Lower leg skin (tissue), 4 donors: ENCODE measurements around the gene PRRG2. TPM values are rescaled to one million over a fixed set of nuclear protein-coding genes. Genes with fewer than 3 reads are reported as not detected.

ENCODE experiments used
- DNase-seq, 2 donors: peaks; one replicate each; pipeline ENCODE4 v3.0.0-alpha.2; 2019; ENCODE audit warnings: low spot score in 2 of 2
- H3K4me3 ChIP-seq: fragments of 200-600 bp; sonication (generic); 2 replicates; pipeline ENCODE4 v1.5.1; 2017; ENCODE audit warnings: mild to moderate bottlenecking, low read depth; ENCODE audit not compliant: poor library complexity, severe bottlenecking
- POLR2A ChIP-seq, 2 donors: fragments of 450-650 bp; IDR thresholded peaks; one replicate each; pipeline ENCODE4 v1.6.1; 2016 to 2017; ENCODE audit warnings: antibody characterized with exemption in 2 of 2, mild to moderate bottlenecking in 1 of 2, moderate library complexity in 1 of 2
- WGBS, 2 donors: methylation state at CpG; one replicate each; pipeline ENCODE4 v1.1.5; 2018; 5-methylcytosine and 5-hydroxymethylcytosine counted together
- intact Hi-C: fragments of 100-400 bp; cut with DNase I; formaldehyde crosslinking; loops from one replicate; pipeline ENCODE4 v1.15.0; 2023; ENCODE audit warnings: low total_unique reads
- total RNA-seq, 4 donors: library from RNA; depleted of rRNA; stranded (reverse); fragments of >200 nt; gene quantifications; one replicate each; pipeline ENCODE4 v1.1.0, GENCODE V29; 2016
- TF ChIP-seq, protein P1 (sequence below), 3 donors: fragments of 450-650 bp; IDR thresholded peaks; one replicate each; pipeline ENCODE4 v1.5.1; 2016; ENCODE audit warnings: antibody characterized with exemption in 3 of 3, mild to moderate bottlenecking in 3 of 3, moderate library complexity in 2 of 3

The PRRG2 gene
- total RNA-seq, 4 donors from 2014 or later, result 13.9 to 31.2 (median 18.6) TPM

DNA sequence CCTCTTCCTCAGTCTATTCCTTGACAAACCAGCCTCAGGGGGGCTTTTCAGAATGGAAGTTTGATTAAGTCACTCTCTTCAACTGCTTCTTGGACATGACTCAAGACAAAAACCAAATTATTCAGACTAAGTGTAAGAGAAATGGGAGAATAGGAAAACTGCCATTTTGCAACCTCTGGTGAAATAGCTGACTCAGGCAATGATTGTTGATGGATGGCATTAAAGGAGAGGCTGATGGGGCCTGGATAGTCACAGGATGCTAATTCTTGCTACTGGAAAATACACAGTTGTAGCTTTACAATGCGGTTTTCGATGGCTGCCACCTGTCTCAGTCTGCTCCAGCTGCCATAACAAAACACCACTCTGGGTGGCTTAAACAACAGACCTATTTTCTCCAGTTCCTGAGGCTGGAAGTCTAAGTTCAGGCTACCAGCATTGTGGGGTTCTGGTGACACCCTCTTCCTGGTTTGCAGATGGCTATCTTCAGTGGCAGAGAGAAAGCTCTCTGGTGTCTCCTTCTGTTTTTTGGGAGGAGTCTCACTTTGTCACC is 6.8 kb upstream of the PRRG2 start:
- intact Hi-C loops, result loop anchor here (10.0 kb wide), 1 partner anchor 91 kb away; the partner anchor contains the start of genes BCL2L12 and IRF3
- H3K4me3 ChIP-seq, result no peak overlapping the region
- WGBS, 2 donors, result 84 to 92% methylated on average over 2 of the region's 2 CpGs
- no peak for DNase-seq
- TF ChIP-seq, protein P1, sequence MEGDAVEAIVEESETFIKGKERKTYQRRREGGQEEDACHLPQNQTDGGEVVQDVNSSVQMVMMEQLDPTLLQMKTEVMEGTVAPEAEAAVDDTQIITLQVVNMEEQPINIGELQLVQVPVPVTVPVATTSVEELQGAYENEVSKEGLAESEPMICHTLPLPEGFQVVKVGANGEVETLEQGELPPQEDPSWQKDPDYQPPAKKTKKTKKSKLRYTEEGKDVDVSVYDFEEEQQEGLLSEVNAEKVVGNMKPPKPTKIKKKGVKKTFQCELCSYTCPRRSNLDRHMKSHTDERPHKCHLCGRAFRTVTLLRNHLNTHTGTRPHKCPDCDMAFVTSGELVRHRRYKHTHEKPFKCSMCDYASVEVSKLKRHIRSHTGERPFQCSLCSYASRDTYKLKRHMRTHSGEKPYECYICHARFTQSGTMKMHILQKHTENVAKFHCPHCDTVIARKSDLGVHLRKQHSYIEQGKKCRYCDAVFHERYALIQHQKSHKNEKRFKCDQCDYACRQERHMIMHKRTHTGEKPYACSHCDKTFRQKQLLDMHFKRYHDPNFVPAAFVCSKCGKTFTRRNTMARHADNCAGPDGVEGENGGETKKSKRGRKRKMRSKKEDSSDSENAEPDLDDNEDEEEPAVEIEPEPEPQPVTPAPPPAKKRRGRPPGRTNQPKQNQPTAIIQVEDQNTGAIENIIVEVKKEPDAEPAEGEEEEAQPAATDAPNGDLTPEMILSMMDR (IDR thresholded peaks at IDR 0.05), result no peak
- no peak for TF ChIP-seq POLR2A (IDR thresholded peaks at IDR 0.05)

DNA sequence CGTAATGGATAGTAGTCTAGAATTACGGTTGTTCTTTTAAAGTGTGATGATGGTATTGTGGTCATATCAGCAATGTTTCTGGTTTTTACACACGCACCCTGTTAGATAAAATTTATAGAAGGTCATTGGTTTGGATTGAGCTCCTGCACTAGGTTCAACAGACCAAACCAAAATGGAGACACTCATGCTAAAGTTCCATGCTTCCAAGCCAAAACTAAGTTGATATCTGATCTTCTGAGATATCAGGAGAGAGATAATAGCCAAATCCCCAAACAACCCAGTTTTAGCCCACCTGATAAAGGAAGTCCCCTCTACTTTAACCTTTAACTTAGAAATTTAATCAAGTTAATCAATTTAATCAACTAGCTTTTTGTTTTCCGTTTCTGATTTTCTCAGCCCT is 1.9 kb upstream of the PRRG2 start:
- no peak overlapping the region for H3K4me3 ChIP-seq
- no peak for TF ChIP-seq POLR2A (IDR thresholded peaks at IDR 0.05)
- TF ChIP-seq, protein P1 (IDR thresholded peaks at IDR 0.05), result no peak
- WGBS, 2 donors, result 74 to 76% methylated on average over 4 of the region's 4 CpGs
- DNase-seq, result no peak
- intact Hi-C loops, result loop anchor here (10.0 kb wide), 1 partner anchor 86 kb away; the partner anchor contains the start of genes BCL2L12 and IRF3

DNA sequence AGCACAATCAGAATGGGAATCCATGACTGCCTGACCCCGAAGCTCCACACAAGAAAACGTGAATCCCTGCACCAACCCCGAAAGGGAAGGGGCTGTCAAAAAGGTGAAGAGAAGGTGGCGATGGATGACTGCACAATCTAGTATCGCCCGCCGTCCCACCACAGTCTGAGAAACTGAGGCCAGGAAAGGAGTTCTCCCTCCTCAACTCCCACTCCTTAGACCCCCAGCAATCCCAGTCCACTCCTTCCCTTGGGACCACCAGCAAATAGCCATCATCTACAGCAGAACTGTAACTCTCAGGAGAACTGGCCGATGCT is 1.2 kb upstream of the PRRG2 start:
- 0 to 1% methylated on average over 8 of the region's 8 CpGs for WGBS, 2 donors
- TF ChIP-seq POLR2A (IDR thresholded peaks at IDR 0.05), result no peak
- TF ChIP-seq, protein P1 (IDR thresholded peaks at IDR 0.05), result no peak
- H3K4me3 ChIP-seq, result peak overlapping the region; percentile 53
- DNase-seq, result no peak
- intact Hi-C loops, result loop anchor here (10.0 kb wide), 1 partner anchor 85 kb away; the partner anchor contains the start of genes BCL2L12 and IRF3

DNA sequence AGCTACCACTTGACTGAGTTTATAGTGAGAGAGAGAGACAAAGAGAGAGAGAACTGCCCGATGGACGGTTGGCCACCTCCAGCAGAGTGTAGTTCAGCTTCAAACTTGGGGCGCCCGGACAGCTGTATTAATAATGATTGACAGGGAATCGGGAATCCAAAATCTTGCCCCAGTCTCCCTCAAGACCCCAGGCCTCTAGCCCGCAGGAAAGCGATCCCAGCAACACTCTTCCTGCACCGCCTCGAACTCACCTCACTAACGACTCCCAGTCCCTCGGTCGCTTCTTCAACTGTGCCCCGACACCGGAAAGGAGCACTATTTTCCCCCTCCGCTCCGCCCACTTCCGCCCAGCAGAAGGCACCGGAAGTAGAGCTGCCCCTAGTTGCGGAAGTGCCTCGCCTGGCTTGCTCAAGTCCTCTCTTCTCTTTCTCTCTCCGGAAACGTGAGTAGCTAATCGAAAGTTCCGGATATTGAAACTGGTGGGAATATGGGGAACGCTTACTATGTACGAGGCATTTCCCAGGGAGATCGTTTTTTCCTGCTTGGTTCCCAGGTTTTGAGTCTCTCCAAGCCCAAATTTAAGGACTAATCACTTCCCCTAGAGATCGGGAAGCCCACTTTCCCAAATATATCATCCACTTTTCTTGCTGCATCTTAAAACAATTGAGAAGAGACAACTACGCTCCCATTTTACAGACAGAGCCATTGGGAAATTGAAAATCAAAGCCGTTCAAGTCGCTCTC is 681 bp upstream of the PRRG2 start, which contains the start of gene NOSIP:
Gene NOSIP, minus strand, starts transcription at position 293 of the 743 bp plus-strand sequence. CDS start 19,865 bp downstream, outside the sequence.
- intact Hi-C loops, result no loop called here
- peak; percentile 96 to 99 for DNase-seq
- H3K4me3 ChIP-seq, result peak within 1 kb of the TSS; percentile 53
- TF ChIP-seq, protein P1 (IDR thresholded peaks at IDR 0.05), result no peak
- TF ChIP-seq POLR2A (IDR thresholded peaks at IDR 0.05), result peak in 1 of 2 donors; percentile 58
- 2% methylated on average over 31 of the region's 31 CpGs for WGBS, 2 donors

- no peak for DNase-seq
- 51 to 62% methylated on average over 2 of the region's 2 CpGs for WGBS, 2 donors
These were observed 2.1 kb downstream of the PRRG2 start for GRCh38 chr19:49583239-49583638.

More at GRCh38 chr19:49583239-49583638, 2.1 kb downstream of the PRRG2 start:
- TF ChIP-seq, protein P1 (IDR thresholded peaks at IDR 0.05), result no peak
- no peak for TF ChIP-seq POLR2A (IDR thresholded peaks at IDR 0.05)
- intact Hi-C loops, result no loop called here
- no peak overlapping the region for H3K4me3 ChIP-seq
